ENCODE results near the gene SMAD1. TPM values are rescaled to one million over a fixed set of nuclear protein-coding genes. Genes with fewer than 3 reads are reported as not detected.

Gene SMAD1
- total RNA-seq, 1 donor from 2014 or later: 44.3 TPM

DNA sequence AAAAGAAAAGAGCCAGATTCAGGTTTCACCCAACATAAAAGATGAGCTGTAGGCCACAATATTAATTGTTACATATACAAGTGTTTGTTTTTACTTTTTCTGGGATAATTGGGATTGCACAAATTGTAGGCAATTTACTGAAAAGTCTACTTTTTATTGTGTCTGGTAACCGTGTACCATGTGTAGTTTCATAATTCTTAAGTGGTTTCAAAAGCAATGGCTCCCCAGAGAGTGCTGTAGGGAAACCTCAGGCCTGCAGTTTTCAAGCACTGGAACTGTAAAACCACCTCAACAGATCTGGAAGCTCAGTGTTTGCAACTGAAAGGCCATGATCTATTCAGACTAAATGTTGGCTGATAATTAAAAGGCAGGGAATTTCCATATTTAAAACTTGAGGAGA lies 83.7 kb downstream of the SMAD1 start:
- TF ChIP-seq CTCF (IDR thresholded peaks at IDR 0.05): no peak
- no peak for TF ChIP-seq EZH2phosphoT487 (IDR thresholded peaks at IDR 0.05)
- TF ChIP-seq EZH2 (IDR thresholded peaks at IDR 0.05): no peak
- Histone ChIP-seq H3K27ac (no peak overlapping the region), H3K79me2 (ENCODE audit: low read depth) (no peaks in the 10 kb centered on the region), H3K4me1 (no peaks in the 10 kb centered on the region), H3K27me3 (no peaks in the 10 kb centered on the region), H3F3A (ENCODE audit: low read depth) (no peaks in the 10 kb centered on the region), H3K9me3 (ENCODE audit: low read depth) (no peaks in the 10 kb centered on the region), H2AFZ (replicated peaks) (no peak overlapping the region), H3K9ac (no peak overlapping the region), H3K4me3 (no peak overlapping the region), H3K36me3 (no peaks in the 10 kb centered on the region), H4K20me1 (ENCODE audit: low read depth) (no peaks in the 10 kb centered on the region), H3K4me2 (no peak overlapping the region)
- no peak for DNase-seq (ENCODE audit: low spot score)
- Mint-ChIP-seq H3K27me3 (ENCODE audit: insufficient read depth, low read depth) (peaks cover 2% of the 10 kb centered on the region), H3K4me3 (no peak overlapping the region), H3K9me3 (peaks cover 10% of the 10 kb centered on the region), H3K27ac (no peak overlapping the region), H3K4me1 (no peaks in the 10 kb centered on the region), H3K36me3 (peaks cover 8% of the 10 kb centered on the region)

GRCh38 chr4:145566086-145566708 lies 84.5 kb downstream of the SMAD1 start:
- H2AFZ ChIP-seq (replicated peaks): no peak overlapping the region
- Mint-ChIP-seq H3K27ac (peak overlapping the region; percentile 27), H3K4me1 (no peaks in the 10 kb centered on the region), H3K27me3 (ENCODE audit: insufficient read depth, low read depth) (peaks cover 2% of the 10 kb centered on the region), H3K4me3 (no peak overlapping the region), H3K9me3 (peaks cover 10% of the 10 kb centered on the region), H3K36me3 (peaks cover 6% of the 10 kb centered on the region)
- TF ChIP-seq EZH2phosphoT487 (IDR thresholded peaks at IDR 0.05) (no peak), EZH2 (IDR thresholded peaks at IDR 0.05) (no peak), CTCF (IDR thresholded peaks at IDR 0.05) (no peak)
- no peaks in the 10 kb centered on the region for H3K4me1 ChIP-seq
- no peaks in the 10 kb centered on the region for H3K36me3 ChIP-seq
- no peak overlapping the region for H3K4me3 ChIP-seq
- no peak overlapping the region for H3K27ac ChIP-seq
- no peak for DNase-seq (ENCODE audit: low spot score)
- no peaks in the 10 kb centered on the region for H3K27me3 ChIP-seq
- H4K20me1 ChIP-seq (ENCODE audit: low read depth): no peaks in the 10 kb centered on the region
- H3F3A ChIP-seq (ENCODE audit: low read depth): no peaks in the 10 kb centered on the region
- H3K9me3 ChIP-seq (ENCODE audit: low read depth): no peaks in the 10 kb centered on the region
- H3K4me2 ChIP-seq: no peak overlapping the region
- no peak overlapping the region for H3K9ac ChIP-seq
- no peaks in the 10 kb centered on the region for H3K79me2 ChIP-seq (ENCODE audit: low read depth)

DNA sequence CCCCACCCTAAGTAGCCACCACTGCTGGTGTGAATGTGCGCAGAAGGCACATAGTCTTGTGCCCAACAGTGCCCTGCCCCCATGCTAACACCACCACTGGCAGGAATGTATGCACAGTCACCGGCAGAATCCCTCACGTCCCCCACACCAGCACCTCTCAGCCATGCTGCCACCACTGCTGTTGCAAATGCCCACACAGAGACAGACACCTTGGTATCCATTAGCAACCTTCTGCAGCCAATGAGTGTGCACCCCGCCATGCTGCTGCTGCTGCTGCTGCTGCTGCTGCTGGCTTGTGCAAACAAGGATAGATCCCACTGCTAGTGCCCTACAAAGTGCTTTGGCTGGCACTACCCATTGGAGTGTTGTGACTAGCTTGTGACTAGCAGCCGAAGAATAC lies 85.1 kb downstream of the SMAD1 start:
- Mint-ChIP-seq H3K9me3 (peaks cover 10% of the 10 kb centered on the region), H3K27me3 (ENCODE audit: insufficient read depth, low read depth) (peaks cover 2% of the 10 kb centered on the region), H3K27ac (peak overlapping the region; percentile 55), H3K36me3 (peaks cover 6% of the 10 kb centered on the region), H3K4me3 (no peak overlapping the region), H3K4me1 (no peaks in the 10 kb centered on the region)
- no peak overlapping the region for H2AFZ ChIP-seq (replicated peaks)
- H3F3A ChIP-seq (ENCODE audit: low read depth): no peaks in the 10 kb centered on the region
- no peak overlapping the region for H3K9ac ChIP-seq
- no peak for DNase-seq (ENCODE audit: low spot score)
- TF ChIP-seq EZH2phosphoT487 (IDR thresholded peaks at IDR 0.05) (no peak), EZH2 (IDR thresholded peaks at IDR 0.05) (no peak), CTCF (IDR thresholded peaks at IDR 0.05) (no peak)
- no peaks in the 10 kb centered on the region for H3K36me3 ChIP-seq
- no peaks in the 10 kb centered on the region for H4K20me1 ChIP-seq (ENCODE audit: low read depth)
- H3K4me3 ChIP-seq: no peak overlapping the region
- H3K4me2 ChIP-seq: no peak overlapping the region
- no peaks in the 10 kb centered on the region for H3K9me3 ChIP-seq (ENCODE audit: low read depth)
- no peaks in the 10 kb centered on the region for H3K4me1 ChIP-seq
- no peaks in the 10 kb centered on the region for H3K27me3 ChIP-seq
- no peak overlapping the region for H3K27ac ChIP-seq
- no peaks in the 10 kb centered on the region for H3K79me2 ChIP-seq (ENCODE audit: low read depth)
